OCI-LY3 (cell line): Measurements from ENCODE around the gene GJB6.

ENCODE experiments used
- H2AFZ ChIP-seq: fragments of 200-600, 300-600 bp; shearing (Covaris generic); 2 replicates; pipeline ENCODE4 v1.6.0; 2014; ENCODE audit warnings: antibody characterized with exemption, low read depth, low read length
- H3K27ac ChIP-seq: fragments of 200-600, 300-600 bp; sonication (generic); 2 replicates; pipeline ENCODE4 v1.5.1; 2014; ENCODE audit warnings: mild to moderate bottlenecking, low read length, moderate library complexity, mixed read lengths
- H3K27me3 ChIP-seq: fragments of 200-600, 300-600 bp; sonication (generic); 2 replicates; pipeline ENCODE4 v1.6.1; 2014; ENCODE audit warnings: low read depth, low read length, mixed read lengths
- H3K36me3 ChIP-seq: fragments of 200-600, 300-600 bp; sonication (generic); replicated peaks from 2 replicates; pipeline ENCODE3; 2014; ENCODE audit warnings: low read depth, low read length, mixed read lengths
- H3K4me1 ChIP-seq: fragments of 300-600, 200-600 bp; sonication (generic); 2 replicates; pipeline ENCODE4 v1.6.1; 2014; ENCODE audit warnings: low read length, mixed read lengths
- H3K4me2 ChIP-seq: fragments of 200-600, 300-600 bp; sonication (generic); 2 replicates; pipeline ENCODE4 v1.6.1; 2014; ENCODE audit warnings: low read length, mixed read lengths
- H3K4me3 ChIP-seq: fragments of 300-600, 200-600 bp; sonication (generic); 2 replicates; pipeline ENCODE4 v1.5.1; 2014; ENCODE audit warnings: antibody characterized with exemption, mild to moderate bottlenecking, low read length, moderate library complexity
- H3K79me2 ChIP-seq: fragments of 300-600, 200-600 bp; shearing (Covaris generic); 2 replicates; pipeline ENCODE4 v1.6.1; 2014; ENCODE audit warnings: mild to moderate bottlenecking, low read length, mixed read lengths
- H3K9ac ChIP-seq: fragments of 300-600, 200-600 bp; shearing (Covaris generic); 2 replicates; pipeline ENCODE4 v1.6.0; 2014; ENCODE audit warnings: mild to moderate bottlenecking, low read length, moderate library complexity
- H3K9me3 ChIP-seq: fragments of 200-600, 300-600 bp; shearing (Covaris generic); 2 replicates; pipeline ENCODE4 v1.6.1; 2014; ENCODE audit warnings: low read length, mixed read lengths; ENCODE audit not compliant: insufficient read depth
- H4K20me1 ChIP-seq: fragments of 200-600, 300-600 bp; sonication (generic); 2 replicates; pipeline ENCODE4 v1.6.1; 2016; ENCODE audit warnings: low read length, mixed read lengths; ENCODE audit not compliant: insufficient read depth
- CTCF ChIP-seq: fragments of 200-600, 300-600 bp; sonication (generic); IDR thresholded peaks from 2 replicates; pipeline ENCODE4 v1.5.1; 2014; ENCODE audit warnings: antibody characterized with exemption, low read length, low read depth
- EZH2phosphoT487 ChIP-seq: fragments of 200-600 bp; shearing (Covaris generic); IDR thresholded peaks from 2 replicates; pipeline ENCODE4 v1.6.1; 2018; ENCODE audit warnings: antibody characterized with exemption, mixed run types, low read depth

The GJB6 gene

GRCh38 chr13:20177049-20177831 lies 54.9 kb downstream of the GJB6 start:
- Histone ChIP-seq H3K9ac (no peak overlapping the region), H3K4me3 (no peak overlapping the region), H3K36me3 (no peaks in the 10 kb centered on the region), H4K20me1 (no peaks in the 10 kb centered on the region), H3K79me2 (no peaks in the 10 kb centered on the region), H2AFZ (no peak overlapping the region), H3K27ac (no peak overlapping the region), H3K4me2 (no peak overlapping the region), H3K27me3 (0 out of 2 replicates have a peak, but pooled peaks cover 3% of the 10 kb centered on the region), H3K9me3 (no peaks in the 10 kb centered on the region), H3K4me1 (peaks cover 32% of the 10 kb centered on the region)
- TF ChIP-seq CTCF = no peak
- TF ChIP-seq EZH2phosphoT487 = no peak

GRCh38 chr13:20175907-20176652 lies 56.0 kb downstream of the GJB6 start:
- Histone ChIP-seq H3K4me1 (peaks cover 28% of the 10 kb centered on the region), H3K79me2 (no peaks in the 10 kb centered on the region), H3K36me3 (no peaks in the 10 kb centered on the region), H4K20me1 (no peaks in the 10 kb centered on the region), H2AFZ (no peak overlapping the region), H3K27ac (no peak overlapping the region), H3K27me3 (0 out of 2 replicates have a peak, but pooled peaks cover 3% of the 10 kb centered on the region), H3K4me2 (no peak overlapping the region), H3K9me3 (no peaks in the 10 kb centered on the region), H3K9ac (no peak overlapping the region), H3K4me3 (no peak overlapping the region)
- TF ChIP-seq CTCF (no peak), EZH2phosphoT487 (no peak)

GRCh38 chr13:20175406-20175794 lies 56.7 kb downstream of the GJB6 start:
- H3K4me1 ChIP-seq = peaks cover 28% of the 10 kb centered on the region
- no peaks in the 10 kb centered on the region for H3K9me3 ChIP-seq
- no peak overlapping the region for H3K27ac ChIP-seq
- no peaks in the 10 kb centered on the region for H3K79me2 ChIP-seq
- peak overlapping the region; percentile 78 for H3K4me2 ChIP-seq
- H3K9ac ChIP-seq = no peak overlapping the region
- H2AFZ ChIP-seq = peak overlapping the region; percentile 95
- H4K20me1 ChIP-seq = no peaks in the 10 kb centered on the region
- 0 out of 2 replicates have a peak, but pooled peaks cover 3% of the 10 kb centered on the region for H3K27me3 ChIP-seq
- peak overlapping the region; percentile 63 for H3K4me3 ChIP-seq
- TF ChIP-seq EZH2phosphoT487 (no peak), CTCF (no peak)
- no peaks in the 10 kb centered on the region for H3K36me3 ChIP-seq
